Testis (tissue), 3 donors: ENCODE data around the gene ORC1. TPM values are rescaled to one million over a fixed set of nuclear protein-coding genes. Genes with fewer than 3 reads are reported as not detected.

Experiments used
- DNase-seq: peaks from one replicate; pipeline ENCODE4 v3.0.0-alpha.2; 2019
- H3K27ac ChIP-seq, 2 donors: fragments of 200-600 bp; sonication (generic); one replicate each; pipeline ENCODE4 v1.5.1; 2019
- H3K27me3 ChIP-seq: fragments of 200-600 bp; sonication (generic); one replicate; pipeline ENCODE4 v1.5.1; 2019
- H3K36me3 ChIP-seq: fragments of 200-600 bp; sonication (generic); one replicate; pipeline ENCODE4 v1.5.1; 2017; ENCODE audit warnings: low read depth; ENCODE audit errors: missing control alignments
- H3K4me1 ChIP-seq: fragments of 200-600 bp; sonication (generic); one replicate; pipeline ENCODE4 v1.5.1; 2019
- H3K4me3 ChIP-seq, 2 donors: fragments of 200-600 bp; sonication (generic); one replicate each; pipeline ENCODE4 v1.5.1; 2017 to 2019
- H3K9me3 ChIP-seq: fragments of 200-600 bp; sonication (generic); one replicate; pipeline ENCODE4 v1.5.1; 2017
- POLR2A ChIP-seq: fragments of 450-650 bp; IDR thresholded peaks from one replicate; pipeline ENCODE4 v1.6.1; 2017; ENCODE audit warnings: antibody characterized with exemption, mild to moderate bottlenecking, moderate library complexity
- WGBS, 2 donors: methylation state at CpG; one replicate each; pipeline ENCODE4 v1.1.5; 2018; 5-methylcytosine and 5-hydroxymethylcytosine counted together
- intact Hi-C: fragments of 100-400 bp; cut with DNase I; formaldehyde crosslinking; loops from one replicate; pipeline ENCODE4 v1.15.1; 2023; ENCODE audit warnings: low total_unique reads
- polyA plus RNA-seq: library from polyadenylated mRNA; stranded (reverse); fragments of 350-450 nt; fragmentation: Illumina TruSeq; extraction: RNeasy Lipid Tissue Mini Kit (QIAGEN cat#74804); gene quantifications from one replicate; pipeline ENCODE4 v1.2.3, GENCODE V29; 2014; ENCODE audit warnings: low read depth, low replicate concordance; ENCODE audit not compliant: insufficient read depth
- total RNA-seq, 2 donors: library from RNA; depleted of rRNA; stranded (reverse); fragments of >200 nt; gene quantifications; one replicate each; pipeline ENCODE4 v1.2.3, GENCODE V29; 2016
- TF ChIP-seq, protein P1 (sequence below), 3 experiments: fragments of 450-650 bp in 2 of 3; fragments of 200-600 bp in 1 of 3; sonication (generic) in 1 of 3; IDR thresholded peaks; one replicate each; pipeline ENCODE4 v1.5.1; 2016 to 2019; ENCODE audit warnings: antibody characterized with exemption in 3 of 3, mild to moderate bottlenecking in 2 of 3, moderate library complexity in 1 of 3

Gene ORC1
- total and polyA plus RNA-seq, 3 donors from 2014 or later, result 5.7 to 6.9 (median 6.4) TPM

DNA sequence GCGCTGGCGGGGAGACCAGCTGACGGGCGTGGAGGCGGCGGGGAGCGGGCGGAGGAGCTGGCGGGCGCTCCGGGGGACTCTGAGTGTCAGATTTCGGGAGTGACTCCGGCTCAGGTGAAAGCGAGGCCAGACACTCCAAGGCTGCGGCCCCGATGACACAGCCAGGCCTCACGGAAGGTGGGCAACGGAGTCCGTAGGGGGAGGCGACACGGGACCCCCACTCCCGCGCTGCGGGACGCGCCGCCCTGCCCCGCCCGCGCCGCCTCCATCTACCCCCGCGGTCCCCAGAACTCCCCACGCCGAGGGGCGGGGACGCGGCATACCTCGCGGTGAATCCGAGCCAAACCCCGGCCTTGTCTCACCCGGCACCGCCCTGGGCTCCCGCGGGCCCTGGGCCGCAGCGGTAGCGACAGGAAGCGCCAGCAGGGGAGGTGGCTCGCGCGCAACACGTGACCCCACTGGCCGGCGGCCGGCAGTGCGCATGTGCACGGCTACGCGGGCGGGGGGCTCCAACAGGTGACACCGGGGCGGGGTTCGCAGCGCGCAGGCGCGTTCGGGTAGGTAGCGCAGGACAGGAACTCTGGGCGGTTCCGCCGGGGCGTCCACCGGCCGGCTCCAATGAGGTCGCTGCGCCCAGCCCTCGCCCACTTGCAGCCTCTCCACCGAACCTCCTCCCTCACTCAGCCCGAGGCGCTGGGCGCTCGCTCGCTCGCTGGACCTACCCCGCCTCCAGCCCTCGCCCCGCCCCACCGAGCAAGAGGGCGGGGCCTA, 38.3 kb downstream of the ORC1 start, which contains the start of gene CC2D1B:
TSS of gene CC2D1B (minus strand) at position 460 of the 771 bp plus-strand sequence. CDS start 1,585 bp downstream, outside the sequence.
- intact Hi-C loops, result no loop called here
- peak within 1 kb of the TSS; percentile 90 to 94 for H3K27ac ChIP-seq
- no peaks in the 10 kb centered on the region for H3K9me3 ChIP-seq
- H3K36me3 ChIP-seq, result no peaks in the 10 kb centered on the region
- TF ChIP-seq, protein P1, sequence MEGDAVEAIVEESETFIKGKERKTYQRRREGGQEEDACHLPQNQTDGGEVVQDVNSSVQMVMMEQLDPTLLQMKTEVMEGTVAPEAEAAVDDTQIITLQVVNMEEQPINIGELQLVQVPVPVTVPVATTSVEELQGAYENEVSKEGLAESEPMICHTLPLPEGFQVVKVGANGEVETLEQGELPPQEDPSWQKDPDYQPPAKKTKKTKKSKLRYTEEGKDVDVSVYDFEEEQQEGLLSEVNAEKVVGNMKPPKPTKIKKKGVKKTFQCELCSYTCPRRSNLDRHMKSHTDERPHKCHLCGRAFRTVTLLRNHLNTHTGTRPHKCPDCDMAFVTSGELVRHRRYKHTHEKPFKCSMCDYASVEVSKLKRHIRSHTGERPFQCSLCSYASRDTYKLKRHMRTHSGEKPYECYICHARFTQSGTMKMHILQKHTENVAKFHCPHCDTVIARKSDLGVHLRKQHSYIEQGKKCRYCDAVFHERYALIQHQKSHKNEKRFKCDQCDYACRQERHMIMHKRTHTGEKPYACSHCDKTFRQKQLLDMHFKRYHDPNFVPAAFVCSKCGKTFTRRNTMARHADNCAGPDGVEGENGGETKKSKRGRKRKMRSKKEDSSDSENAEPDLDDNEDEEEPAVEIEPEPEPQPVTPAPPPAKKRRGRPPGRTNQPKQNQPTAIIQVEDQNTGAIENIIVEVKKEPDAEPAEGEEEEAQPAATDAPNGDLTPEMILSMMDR (IDR thresholded peaks at IDR 0.05), result peak in 2 of 3 experiments; percentile 45 to 47
- peak; percentile 10 for TF ChIP-seq POLR2A
- H3K4me1 ChIP-seq, result peaks cover 9% of the 10 kb centered on the region
- peak; percentile 98 for DNase-seq
- H3K4me3 ChIP-seq, result peak within 1 kb of the TSS; percentile 96 to 98
- H3K27me3 ChIP-seq, result no peaks in the 10 kb centered on the region
- 0% methylated on average over 17 to 57 of the region's 92 CpGs for WGBS, 2 donors

DNA sequence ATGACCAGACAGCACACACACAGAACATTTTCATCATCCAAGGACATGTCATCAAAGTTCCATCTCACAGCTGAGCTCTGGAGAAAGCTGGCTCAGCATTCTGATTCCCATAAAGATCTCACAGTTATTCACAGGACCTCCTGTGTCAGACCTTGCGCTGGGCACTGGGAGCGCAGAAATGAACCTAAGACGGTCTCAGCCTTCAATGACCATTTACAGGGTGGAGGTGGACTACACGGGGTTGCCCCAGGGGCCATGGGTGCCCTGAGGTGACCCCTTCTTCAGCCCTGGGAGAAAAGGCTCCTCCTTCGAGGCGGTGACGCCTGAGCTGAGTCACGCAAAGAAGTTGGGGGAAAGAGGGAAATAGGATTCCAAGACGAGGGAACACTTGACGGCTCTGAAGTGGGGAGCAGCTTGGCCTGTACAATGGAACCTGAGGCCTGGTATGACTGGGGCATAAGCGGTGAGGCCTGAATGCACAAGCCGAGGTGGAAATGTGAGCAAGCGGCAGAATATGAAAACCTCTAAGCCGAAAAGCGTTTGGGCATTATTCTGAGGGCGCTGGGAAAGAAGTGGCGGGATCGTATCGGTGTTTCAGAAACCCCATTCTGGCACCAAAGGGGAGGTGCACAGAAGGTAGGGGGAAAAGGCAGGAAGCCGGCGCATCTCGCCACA, 39.0 kb downstream of the ORC1 start:
- WGBS, 2 donors, result 3% methylated on average over 19 to 22 of the region's 22 CpGs
- no peaks in the 10 kb centered on the region for H3K27me3 ChIP-seq
- DNase-seq, result peak; percentile 43
- no peaks in the 10 kb centered on the region for H3K36me3 ChIP-seq
- no peak for TF ChIP-seq POLR2A
- TF ChIP-seq, protein P1 (IDR thresholded peaks at IDR 0.05), result no peak
- no peaks in the 10 kb centered on the region for H3K9me3 ChIP-seq
- intact Hi-C loops, result no loop called here
- peaks cover 9% of the 10 kb centered on the region for H3K4me1 ChIP-seq
- H3K27ac ChIP-seq, result peak overlapping the region; percentile 90 to 94
- H3K4me3 ChIP-seq, result peak overlapping the region; percentile 96 to 98

DNA sequence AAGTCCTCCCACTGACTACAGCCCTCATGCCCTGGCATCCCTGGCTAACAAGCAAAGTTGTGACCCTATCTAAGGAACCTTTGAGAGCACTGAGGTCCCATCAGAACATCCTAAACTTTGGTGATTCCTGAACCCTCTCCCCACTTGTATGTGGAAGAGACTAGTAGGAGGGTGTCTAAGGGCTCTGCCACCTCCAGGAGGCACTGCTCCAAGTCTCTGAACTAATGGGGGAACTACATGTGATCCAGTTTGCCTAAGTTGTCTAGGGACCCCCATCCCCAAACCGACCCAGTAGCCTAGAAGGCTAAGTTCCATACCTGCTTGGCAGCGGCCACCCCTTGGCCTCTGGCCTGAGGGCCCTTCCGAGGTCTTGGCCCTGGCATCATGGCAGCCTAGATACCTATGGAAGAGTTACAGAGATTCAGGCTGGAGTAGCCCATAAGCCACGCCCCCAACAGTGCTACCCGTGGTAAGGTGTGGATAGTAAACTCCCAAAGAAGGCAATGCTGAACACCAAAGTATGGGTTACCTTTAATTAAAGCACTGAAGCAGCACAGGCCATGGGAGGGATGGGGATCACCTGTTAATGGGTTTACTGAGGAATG, 39.9 kb downstream of the ORC1 start:
- Histone ChIP-seq H3K36me3 (no peaks in the 10 kb centered on the region), H3K4me3 (no peak overlapping the region), H3K27me3 (no peaks in the 10 kb centered on the region), H3K4me1 (peaks cover 9% of the 10 kb centered on the region), H3K27ac (peak overlapping the region; percentile 90 to 94), H3K9me3 (no peaks in the 10 kb centered on the region)
- intact Hi-C loops, result no loop called here
- no peak for DNase-seq
- WGBS, 2 donors, result 51 to 71% methylated on average over 2 to 5 of the region's 5 CpGs
- no peak for TF ChIP-seq POLR2A
- TF ChIP-seq, protein P1 (IDR thresholded peaks at IDR 0.05), result no peak

- Histone ChIP-seq H3K4me1 (peaks cover 9% of the 10 kb centered on the region), H3K27me3 (no peaks in the 10 kb centered on the region), H3K4me3 (no peak overlapping the region), H3K36me3 (no peaks in the 10 kb centered on the region), H3K27ac (no peak overlapping the region), H3K9me3 (no peaks in the 10 kb centered on the region)
- DNase-seq, result no peak
- WGBS, 2 donors, result 79 to 80% methylated on average over 3 to 7 of the region's 7 CpGs
- TF ChIP-seq POLR2A, result no peak
- TF ChIP-seq, protein P1 (IDR thresholded peaks at IDR 0.05), result no peak
- intact Hi-C loops, result no loop called here
These were observed 43.6 kb downstream of the ORC1 start for GRCh38 chr1:52360595-52360968.
